GM21390 (cell line): ENCODE results near the gene NFYC.

Experiments
- ATAC-seq: cut with Tn5 transposase; IDR thresholded peaks from one replicate; pipeline ENCODE4 v1.9.1; 2021; ENCODE audit not compliant: unreplicated experiment

The NFYC gene

DNA sequence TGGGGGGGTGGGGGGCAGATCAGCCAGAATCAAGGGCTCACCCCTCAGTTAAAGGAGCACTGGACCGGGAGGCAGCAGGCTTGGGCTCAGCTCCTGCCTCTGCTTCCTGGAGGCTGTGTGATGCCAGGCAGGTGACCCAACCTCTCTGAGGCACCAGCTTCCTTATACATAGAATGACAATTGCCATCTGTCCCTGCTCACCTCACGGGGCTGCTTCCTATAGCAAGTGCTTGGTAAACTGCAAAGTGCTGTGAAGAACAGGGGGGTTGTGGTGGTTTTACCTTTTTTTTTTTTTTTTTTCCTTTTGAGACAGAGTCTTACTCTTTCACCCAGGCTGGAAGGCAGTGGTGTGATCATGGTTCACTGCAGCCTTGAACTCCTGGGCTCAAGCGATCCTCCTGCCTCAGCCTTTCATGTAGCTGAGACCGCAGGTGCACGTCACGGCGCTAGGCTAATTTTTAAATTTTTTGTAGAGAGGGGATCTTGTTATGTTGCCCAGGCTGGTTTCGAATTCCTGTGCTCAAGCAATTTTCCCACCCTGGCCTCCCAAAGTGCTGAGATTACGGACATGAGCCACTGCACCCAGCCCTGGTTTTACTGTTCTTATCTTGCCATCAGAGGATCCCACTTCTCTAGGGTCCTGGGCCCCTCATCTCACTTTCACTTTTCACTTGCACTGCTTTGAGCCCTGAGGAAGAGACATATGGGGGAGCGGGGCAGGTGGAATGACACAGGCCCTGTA, 103.6 kb downstream of the NFYC start:
- ATAC-seq = no peak

DNA sequence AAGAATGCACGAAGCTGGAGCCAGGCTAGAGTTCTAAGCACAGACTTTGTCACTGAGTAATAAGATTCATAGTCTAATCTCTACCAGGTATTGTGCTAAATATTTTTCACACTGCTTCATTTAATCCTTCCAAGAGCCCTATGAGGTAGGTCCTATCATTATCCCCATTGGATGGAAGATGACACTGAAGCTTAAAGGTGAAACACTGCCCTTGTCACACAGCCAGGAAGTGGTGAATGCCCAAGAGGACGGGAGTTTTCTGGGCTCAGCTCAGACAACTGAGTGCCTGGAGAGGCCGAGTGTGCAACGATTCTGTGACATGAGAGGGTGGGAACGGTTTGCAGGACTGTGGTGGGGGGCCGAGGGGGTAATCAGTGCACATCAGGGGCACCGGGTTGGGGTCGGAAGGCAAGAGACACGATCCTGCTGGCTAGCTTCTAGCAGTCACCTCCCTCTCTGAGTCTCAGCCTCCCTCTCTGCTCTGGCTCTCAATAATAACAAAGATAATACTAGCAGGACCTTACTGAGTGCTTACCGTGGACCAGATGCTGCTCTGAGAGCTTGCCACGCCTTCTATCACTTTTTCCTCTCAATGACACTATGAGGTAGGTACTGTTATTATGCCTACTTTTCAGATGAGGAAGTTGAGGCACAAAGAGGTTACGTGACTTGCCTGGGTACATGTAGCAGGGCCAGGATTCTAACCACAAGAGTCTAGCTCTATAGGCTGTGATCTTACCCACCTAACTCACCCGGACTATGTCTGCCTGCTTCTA, 104.5 kb downstream of the NFYC start:
- no peak for ATAC-seq

DNA sequence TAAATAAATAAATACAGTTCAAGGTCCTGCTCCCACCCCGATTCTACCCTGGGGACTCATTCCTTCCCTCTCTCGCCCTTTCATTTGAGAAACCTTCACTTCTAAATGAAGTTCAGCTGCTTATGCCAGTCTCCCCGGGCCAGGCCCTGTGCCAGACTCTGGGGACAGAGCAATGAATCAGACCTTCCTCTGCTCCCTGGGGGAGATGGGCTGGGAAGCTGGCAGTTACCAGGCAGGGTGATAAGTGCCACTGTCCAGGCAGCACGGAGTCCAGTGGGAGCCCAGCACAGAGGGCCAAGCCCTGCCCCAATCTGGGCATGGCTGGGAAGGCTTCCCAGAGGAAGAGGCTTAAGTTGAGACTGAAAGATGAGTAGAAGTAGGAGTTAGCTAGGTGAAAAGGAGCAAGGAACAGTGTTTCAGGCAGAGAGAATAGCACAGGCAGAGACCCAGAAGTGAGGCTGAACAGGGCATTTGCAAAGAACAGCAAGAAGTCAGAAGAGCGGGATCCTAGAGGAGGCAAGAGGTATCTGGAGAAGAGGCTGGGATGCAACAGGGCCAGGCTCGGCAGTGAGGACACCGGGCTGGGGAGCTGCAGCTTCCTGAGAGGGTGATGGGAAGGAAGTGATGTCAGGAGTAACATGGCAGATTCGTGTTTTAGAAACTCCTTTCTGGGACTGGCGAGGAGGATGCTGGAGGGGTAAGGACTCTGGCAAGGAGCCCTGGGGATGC, 105.6 kb downstream of the NFYC start:
- no peak for ATAC-seq

DNA sequence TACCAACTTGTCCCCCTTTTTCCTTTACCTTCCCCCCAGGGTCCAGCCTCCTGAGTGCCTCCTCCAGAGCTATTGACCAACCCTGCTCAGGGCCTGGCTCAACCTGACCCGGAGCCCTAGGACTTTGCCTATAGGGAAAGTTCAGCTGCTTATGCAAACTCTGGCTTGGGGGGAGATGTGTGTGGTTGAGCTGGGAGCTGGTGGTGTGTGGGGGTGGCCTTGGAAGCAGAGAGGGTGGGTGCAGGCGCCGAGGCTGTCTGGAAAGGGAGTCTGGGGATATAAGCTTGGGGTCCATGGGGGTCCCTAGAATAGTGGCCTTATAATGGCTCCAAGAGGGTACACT, 106.1 kb downstream of the NFYC start:
- ATAC-seq = no peak

DNA sequence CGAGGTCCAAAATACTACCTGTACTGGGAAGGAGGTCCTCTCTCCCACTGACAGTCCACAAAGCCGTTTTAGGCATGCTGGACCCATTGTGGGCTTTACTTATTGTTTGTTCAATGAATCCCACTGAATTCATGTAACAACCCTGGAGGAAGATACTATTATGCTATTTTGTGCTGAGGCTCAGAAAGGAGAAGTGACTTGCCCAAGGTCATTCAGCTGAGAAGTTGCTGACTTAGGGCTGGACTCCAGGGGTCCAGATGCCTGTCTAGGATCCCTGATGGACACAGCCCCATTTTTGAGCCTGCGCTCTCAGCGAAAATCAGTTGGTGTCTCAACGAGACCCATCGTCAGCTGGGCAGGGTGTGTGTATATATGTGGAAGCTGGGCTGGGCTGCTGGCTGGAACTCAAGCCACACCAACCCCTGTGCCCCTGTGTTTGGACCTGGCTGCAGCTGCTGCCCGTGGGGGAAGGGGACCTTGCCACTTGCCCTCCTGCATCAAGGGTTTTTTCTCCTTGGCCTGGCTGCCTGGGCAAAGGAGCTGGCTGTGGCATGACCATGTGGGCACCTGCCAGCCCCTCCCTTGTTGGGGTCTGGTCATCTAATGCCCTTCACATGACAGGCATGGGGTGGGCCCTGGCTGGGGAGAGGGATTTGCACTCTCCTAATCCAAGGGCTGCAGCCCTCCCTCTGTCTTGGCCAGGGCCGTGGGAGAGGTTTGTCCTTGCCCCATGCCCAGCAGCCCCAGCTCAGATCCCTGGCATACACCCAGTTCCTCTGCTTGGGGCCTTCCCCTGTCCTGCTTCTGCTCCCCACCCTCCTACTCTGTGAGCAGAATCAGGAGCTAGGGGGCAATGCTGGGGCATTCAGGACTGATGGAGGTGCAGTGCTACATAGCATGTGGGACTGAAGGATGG, 107.1 kb downstream of the NFYC start:
- no peak for ATAC-seq

DNA sequence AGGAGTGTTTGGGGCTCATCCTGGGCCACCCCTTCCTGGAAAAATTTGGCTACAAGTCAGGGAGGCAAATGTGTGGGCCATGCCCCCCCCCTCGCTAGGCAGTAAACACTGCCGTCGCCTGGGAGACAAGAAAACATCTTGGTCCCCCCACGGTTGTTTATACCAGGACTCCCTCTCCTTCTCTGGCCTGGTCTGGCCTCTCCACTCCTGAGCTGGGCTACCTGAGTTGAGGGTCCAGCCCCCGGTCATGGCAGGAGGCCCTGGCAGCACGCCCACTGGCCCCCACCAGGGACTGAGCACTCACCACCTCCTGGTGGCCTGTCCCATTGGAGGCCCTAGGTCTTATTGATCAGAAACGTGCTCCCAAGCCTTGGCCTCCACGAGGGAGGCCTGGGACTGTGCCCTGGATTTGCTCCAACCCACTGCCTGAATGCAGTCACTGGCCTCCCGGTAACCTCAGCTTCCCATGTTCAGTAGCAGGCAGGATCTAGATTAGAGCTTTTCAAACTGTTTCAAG, 107.9 kb downstream of the NFYC start:
- no peak for ATAC-seq

DNA sequence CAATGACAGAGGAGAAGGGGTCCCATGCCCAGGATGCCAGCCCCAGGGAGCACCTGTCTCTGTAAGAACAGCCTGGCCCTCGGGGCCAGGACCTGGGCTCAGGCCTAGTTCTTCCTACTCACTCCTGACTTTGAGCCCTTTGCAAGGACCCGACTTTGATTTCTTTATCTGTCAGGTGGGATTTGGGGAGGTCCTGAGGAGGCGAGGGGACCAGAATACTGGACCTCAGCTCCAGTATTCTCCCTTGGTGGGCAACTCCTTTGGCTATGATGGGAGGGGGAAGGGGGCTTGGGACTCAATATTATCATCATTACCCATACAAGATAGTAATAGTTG, 110.2 kb downstream of the NFYC start:
- ATAC-seq = no peak

DNA sequence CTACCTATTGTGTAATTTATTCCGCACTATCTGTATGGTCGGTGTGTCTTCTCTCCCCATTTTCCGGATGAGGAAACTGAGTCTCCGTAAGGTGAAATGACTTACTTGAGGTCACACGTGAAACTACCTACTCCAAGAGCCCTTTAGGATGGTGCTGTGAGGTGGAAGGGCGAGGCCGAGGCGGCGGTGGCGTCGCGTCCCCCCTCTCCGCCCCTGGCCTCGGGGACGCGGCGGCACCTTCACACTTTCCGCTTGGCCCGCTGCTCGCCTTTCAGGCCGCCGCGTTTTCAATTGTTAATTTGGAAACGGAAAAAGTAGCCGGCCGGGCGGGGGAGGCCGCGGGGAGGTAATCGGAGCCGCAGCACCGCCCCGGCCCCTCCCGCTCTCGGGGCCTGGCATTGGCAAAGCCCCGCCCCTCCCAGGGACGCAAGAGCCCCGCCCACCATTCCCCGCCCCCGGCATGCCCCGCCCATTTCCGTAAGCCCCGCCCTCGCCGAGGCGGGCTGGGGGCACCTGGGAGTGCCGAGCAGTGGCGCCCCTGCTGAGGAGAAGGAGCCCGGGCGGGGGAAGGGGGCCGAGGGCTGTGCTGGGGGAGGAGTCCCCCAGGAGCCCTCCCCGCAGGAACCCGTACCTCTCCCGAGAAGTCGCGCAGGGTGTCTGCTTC, 110.7 kb downstream of the NFYC start:
- peak; percentile 69 for ATAC-seq

DNA sequence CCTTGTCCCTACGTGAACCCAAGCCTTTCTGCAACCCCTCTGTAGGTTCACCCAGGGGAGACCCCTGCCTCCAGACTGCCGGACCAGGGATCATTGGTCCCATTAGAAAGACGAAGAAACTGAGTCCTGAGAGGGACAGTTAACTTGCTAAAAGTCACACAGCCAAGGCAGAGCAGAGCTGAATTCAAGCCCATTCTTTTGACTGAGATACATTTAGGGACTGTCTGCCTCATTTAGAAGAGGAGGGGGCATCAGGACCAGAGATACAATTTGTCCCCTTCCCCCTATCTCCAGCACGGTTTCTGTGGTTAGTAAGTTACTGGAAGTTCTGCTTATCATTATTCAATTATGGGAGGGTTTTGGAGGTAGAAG, 111.2 kb downstream of the NFYC start:
- ATAC-seq = no peak

DNA sequence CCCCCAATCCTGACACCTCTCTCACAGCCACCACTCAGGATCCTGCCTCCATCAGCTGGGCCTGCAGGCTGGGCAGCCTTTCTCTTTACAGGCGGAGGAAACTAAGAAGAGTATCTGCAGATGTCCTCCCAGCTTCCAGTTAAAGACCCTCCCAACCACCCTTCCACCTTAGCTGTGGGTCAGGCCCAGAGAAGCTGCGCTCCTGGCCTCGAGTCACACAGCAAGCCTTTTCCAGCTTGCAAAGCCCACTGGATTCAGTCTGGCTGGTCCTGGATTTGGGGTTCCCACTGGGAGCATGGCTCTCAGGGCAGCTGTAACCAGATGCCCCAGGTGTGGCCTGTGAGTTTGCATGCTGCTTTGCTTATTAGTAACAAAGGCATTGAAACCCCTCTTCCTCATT, 111.9 kb downstream of the NFYC start:
- ATAC-seq = no peak

DNA sequence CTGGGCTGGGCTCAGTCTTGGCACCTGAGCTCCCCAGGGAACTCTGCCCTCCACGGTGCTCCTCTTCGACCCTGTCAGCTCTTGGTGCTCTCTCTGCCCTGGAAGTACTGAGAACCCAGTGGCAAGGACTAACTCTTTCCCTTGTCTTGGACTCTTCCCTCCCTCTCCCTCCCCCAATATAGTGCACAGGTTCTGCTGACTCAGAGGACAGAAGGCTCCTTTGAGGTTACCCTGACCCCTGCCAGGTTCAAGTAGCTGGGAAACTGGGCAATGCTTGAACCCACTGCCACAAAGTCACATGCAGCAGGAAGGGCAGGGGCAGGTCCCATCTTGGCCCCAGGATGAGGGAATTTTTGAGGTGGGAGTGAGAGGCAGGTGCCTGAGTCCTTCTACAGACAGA, 112.4 kb downstream of the NFYC start:
- no peak for ATAC-seq

DNA sequence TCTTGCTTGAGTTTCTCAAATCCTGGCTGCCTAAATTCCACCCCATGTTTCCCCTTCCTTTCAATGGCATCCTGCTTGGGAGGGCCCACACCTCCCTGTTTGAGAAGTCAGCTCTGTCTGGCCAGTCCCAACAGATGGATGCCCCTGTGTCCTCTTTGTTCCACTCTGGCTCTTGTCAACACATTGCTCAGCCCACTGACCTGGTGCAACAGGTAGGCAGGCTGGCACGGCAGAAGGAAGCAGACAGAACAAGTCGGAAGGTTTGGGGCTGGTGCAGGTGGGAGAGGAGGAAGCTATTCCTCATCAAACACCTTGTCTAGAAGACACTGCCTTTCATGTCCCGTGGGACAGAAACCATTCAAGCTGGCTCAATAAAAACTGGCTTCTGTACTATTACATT, 114.7 kb downstream of the NFYC start:
- ATAC-seq = no peak

DNA sequence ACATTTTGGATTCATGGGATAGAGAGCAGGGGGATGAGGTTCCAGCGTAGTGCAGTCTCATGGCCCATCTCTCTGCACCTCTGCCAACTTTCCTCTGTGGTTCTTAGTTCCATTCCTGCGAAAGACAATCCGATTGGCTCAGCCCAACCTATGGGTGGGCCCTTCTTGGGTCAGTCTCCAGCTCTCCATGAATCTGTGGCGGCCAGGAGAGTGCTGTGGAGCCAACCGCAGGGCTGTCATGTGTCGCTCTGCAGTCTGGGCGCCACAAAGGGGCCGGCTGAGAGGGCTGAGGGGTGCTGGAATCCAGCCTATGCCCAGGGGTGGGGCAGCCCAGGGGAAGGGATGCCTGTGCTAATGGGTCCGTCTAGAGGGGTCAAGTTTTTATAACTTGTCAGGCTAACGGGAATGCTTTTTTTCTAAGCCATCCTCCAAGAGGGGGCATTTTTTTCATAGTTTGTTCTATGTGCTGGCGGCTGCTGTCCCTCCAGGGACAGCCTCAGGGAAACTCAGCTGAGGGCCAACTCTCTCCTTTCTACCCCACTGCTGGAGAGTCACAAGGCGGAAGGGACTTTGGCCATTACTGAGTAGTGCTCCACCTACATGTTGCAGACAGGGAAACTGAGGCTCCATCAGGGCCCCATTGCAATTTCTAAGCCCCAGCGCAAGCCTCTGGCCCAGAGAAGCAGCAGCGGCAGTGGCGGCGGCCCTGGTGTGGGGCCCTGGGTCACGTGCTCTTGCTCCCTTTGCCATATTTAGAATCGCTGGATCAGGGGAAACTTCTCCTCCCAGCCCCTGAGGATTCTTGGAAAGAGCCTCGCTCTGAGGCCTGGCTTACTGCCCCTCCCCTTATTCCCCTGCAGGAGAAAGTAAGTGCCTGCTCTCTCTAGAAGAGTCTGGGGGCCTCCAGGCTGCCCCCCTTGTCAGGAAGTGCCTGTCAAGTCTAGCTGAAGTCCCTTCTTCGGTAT, 115.5 kb downstream of the NFYC start:
- no peak for ATAC-seq

DNA sequence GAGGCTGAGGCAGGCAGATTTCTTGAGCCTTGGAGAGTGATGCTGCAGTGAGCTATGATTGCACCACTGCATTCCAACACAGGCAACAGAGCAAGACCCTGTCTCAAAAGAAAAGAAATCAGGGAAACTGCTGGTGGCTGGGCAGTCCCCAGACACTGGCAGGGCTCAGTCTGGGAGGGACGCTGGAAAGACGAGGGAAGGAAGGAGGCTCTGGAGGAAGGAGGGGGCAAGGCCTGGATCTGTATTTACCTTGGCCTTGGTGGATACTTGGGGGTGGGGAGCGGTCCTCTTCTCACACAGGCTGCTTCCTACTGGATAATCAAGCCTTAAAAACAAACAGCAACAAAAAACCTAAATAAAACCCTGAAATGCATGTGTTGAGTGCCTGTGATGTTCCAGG, 116.5 kb downstream of the NFYC start:
- ATAC-seq = no peak

DNA sequence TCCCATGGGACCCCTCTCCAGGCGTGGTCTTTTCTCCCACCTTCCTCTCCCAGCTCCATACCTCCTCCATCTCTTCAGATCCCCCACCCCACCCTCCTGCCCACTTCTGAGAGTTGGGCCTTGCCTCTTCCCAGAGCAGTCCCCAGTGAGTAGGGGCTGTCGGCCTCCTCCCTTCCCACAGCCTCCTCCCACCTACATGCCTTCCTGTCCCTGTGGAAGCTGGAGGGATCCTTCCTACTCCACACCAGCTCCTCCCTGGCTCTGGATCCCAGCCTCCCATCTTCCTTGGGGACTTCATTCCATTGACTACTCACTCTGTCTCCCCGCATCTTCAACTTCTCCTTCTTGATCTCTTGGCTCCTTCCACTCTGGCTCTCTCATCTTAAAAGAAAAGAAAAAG, 116.9 kb downstream of the NFYC start:
- ATAC-seq = no peak

DNA sequence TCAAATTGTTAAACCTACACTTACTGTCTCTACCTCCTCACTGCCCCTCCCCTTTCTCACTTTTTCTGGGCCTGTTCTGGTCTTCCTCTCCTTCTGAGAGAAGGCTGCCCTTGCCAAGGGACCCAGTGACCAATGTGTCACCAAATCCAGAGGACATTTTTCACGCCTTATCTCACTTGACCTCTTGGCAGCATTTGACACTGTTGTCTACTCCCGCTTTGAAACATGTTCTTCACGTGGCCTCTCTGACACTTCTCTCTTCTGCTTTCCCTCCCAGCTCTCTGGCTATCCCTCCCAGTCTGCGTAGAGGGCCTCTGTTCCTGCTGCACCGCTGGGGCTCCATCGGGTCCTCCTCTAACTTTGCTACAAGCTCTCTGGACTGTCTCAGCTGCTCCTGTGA, 117.4 kb downstream of the NFYC start:
- no peak for ATAC-seq

DNA sequence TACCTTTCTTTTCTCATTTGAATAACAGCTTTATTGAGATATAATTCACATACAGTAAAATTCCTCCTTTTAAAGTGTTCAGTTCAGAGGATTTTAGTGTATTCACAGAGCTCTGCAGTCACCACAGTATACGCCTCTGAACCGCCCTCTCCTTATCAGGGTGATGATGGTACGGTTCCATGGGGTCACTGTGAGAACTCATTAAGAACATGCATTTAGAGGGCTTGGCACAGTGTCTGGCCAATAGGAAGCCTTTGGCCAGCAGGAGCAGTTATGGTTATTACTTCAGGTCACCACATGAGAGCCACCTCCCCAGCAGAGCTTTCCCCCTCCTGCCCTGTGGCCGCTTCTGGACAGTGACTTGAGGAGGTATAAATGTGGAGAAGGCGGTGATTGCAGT, 119.4 kb downstream of the NFYC start:
- ATAC-seq = no peak

DNA sequence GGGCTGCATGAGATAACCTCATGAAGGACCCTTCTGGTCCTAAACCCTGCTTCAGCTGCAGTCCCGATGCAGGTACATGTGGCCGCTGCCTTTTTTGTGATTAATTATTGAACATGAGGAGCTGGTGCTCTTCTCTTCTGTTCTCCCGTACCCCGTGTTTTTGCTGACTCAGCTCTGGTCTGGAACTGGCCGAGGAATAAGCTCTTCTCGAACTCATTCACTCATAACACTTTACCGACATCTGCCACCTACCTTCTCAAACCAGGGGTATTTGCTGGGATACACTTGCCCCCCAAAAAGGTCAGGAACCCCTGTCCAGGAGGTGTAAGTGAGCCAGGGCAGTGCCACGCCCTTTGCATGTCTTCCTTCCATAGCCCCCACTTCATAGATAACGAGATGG, 123.9 kb downstream of the NFYC start:
- ATAC-seq = no peak

DNA sequence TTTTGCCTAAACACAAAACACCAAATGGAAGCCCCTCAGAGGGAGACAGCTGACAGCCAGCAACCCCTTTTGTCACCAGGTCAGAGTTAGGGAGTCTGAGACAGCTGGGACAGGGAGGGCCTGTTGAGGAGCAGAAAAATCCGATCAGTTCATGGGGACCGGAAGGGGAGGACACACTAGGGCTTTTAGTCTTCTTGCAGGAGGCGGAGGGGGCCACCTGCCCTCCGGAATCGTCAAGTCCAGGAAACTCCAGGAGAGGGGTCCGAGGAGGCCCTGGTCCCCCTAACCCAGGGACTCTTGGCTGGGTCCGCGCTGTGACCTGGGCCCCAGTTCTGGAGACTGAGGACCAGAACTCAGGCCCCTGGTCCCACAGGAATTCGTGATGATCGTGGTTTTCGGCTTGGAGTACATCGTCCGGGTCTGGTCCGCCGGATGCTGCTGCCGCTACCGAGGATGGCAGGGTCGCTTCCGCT, 126.3 kb downstream of the NFYC start:
- ATAC-seq = no peak
